ENCODE results near the gene TNPO3.
"Not testable (repeated sequence)": the region's sequence is repeated elsewhere in the genome, so short reads cannot be mapped to it uniquely, and the experiment has no call there.

TNPO3 gene

GRCh38 chr7:129052441-129052840 lies 2.5 kb downstream of the TNPO3 start:
- H3K9me3 Mint-ChIP-seq = no peaks in the 10 kb centered on the region
- H3K36me3 Mint-ChIP-seq (ENCODE audit: low read depth) = peaks cover 16% of the 10 kb centered on the region
- peaks cover 28% of the 10 kb centered on the region for H3K4me1 Mint-ChIP-seq
- TF ChIP-seq CTCF (IDR thresholded peaks at IDR 0.05; ENCODE audit: unreplicated experiment in 3 of 3) = no peak
- H3K4me3 Mint-ChIP-seq = peak overlapping the region; percentile 94 to 99 (median 96)
- no peaks in the 10 kb centered on the region for H3K27me3 Mint-ChIP-seq (ENCODE audit: low read depth)
- H3K27ac Mint-ChIP-seq = peak overlapping the region; percentile 4 to 39 (median 6)

GRCh38 chr7:129051459-129051858 lies 3.5 kb downstream of the TNPO3 start:
- not testable (repeated sequence) for H3K4me3 Mint-ChIP-seq; H3K27ac Mint-ChIP-seq; H3K9me3 Mint-ChIP-seq; H3K27me3 Mint-ChIP-seq (ENCODE audit: low read depth)
- peaks cover 16% of the 10 kb centered on the region for H3K36me3 Mint-ChIP-seq (ENCODE audit: low read depth)
- H3K4me1 Mint-ChIP-seq = peaks cover 28% of the 10 kb centered on the region

GRCh38 chr7:129047761-129048160 lies 7.2 kb downstream of the TNPO3 start:
- no peaks in the 10 kb centered on the region for H3K9me3 Mint-ChIP-seq
- H3K27me3 Mint-ChIP-seq (ENCODE audit: low read depth) = no peaks in the 10 kb centered on the region
- H3K36me3 Mint-ChIP-seq (ENCODE audit: low read depth) = peaks cover 16% of the 10 kb centered on the region
- no peak for TF ChIP-seq CTCF (IDR thresholded peaks at IDR 0.05; ENCODE audit: unreplicated experiment in 3 of 3)
- no peak overlapping the region for H3K27ac Mint-ChIP-seq
- no peak overlapping the region for H3K4me3 Mint-ChIP-seq
- H3K4me1 Mint-ChIP-seq = peaks cover 23% of the 10 kb centered on the region

- H3K27ac Mint-ChIP-seq = no peak overlapping the region
- no peak for TF ChIP-seq CTCF (IDR thresholded peaks at IDR 0.05; ENCODE audit: unreplicated experiment in 3 of 3)
- H3K36me3 Mint-ChIP-seq (ENCODE audit: low read depth) = peaks cover 14% of the 10 kb centered on the region
- no peaks in the 10 kb centered on the region for H3K9me3 Mint-ChIP-seq
- H3K4me1 Mint-ChIP-seq = peaks cover 26% of the 10 kb centered on the region
- no peak overlapping the region for H3K4me3 Mint-ChIP-seq
- no peaks in the 10 kb centered on the region for H3K27me3 Mint-ChIP-seq (ENCODE audit: low read depth)
These were observed 9.2 kb downstream of the TNPO3 start for GRCh38 chr7:129045682-129046081.

- Mint-ChIP-seq H3K4me1 (peaks cover 10% of the 10 kb centered on the region), H3K4me3 (no peak overlapping the region), H3K36me3 (ENCODE audit: low read depth) (peaks cover 20% of the 10 kb centered on the region), H3K27ac (no peak overlapping the region), H3K27me3 (ENCODE audit: low read depth) (no peaks in the 10 kb centered on the region), H3K9me3 (no peaks in the 10 kb centered on the region)
- no peak for TF ChIP-seq CTCF (IDR thresholded peaks at IDR 0.05; ENCODE audit: unreplicated experiment in 3 of 3)
These were observed 11.9 kb downstream of the TNPO3 start for GRCh38 chr7:129043012-129043411.

- H3K27ac Mint-ChIP-seq = no peak overlapping the region
- peaks cover 10% of the 10 kb centered on the region for H3K4me1 Mint-ChIP-seq
- no peaks in the 10 kb centered on the region for H3K27me3 Mint-ChIP-seq (ENCODE audit: low read depth)
- H3K9me3 Mint-ChIP-seq = no peaks in the 10 kb centered on the region
- H3K4me3 Mint-ChIP-seq = no peak overlapping the region
- TF ChIP-seq CTCF (IDR thresholded peaks at IDR 0.05; ENCODE audit: unreplicated experiment in 3 of 3) = no peak
- H3K36me3 Mint-ChIP-seq (ENCODE audit: low read depth) = peaks cover 35% of the 10 kb centered on the region
These were observed 13.5 kb downstream of the TNPO3 start for GRCh38 chr7:129041142-129042085.

- H3K27me3 Mint-ChIP-seq (ENCODE audit: low read depth); H3K4me3 Mint-ChIP-seq; H3K9me3 Mint-ChIP-seq; H3K4me1 Mint-ChIP-seq; H3K27ac Mint-ChIP-seq: not testable (repeated sequence)
- H3K36me3 Mint-ChIP-seq (ENCODE audit: low read depth) = peaks cover 61% of the 10 kb centered on the region
These were observed 16.4 kb downstream of the TNPO3 start for GRCh38 chr7:129038468-129038867.
